ENCODE measurements around the gene SAMD4A. TPM values are rescaled to one million over a fixed set of nuclear protein-coding genes. Genes with fewer than 3 reads are reported as not detected.
A peak's percentile ranks its signal among the peaks of the same experiment; 100 is the strongest.

Gene SAMD4A
- total RNA-seq, 1 experiment from 2014 or later, result 77.2 TPM

GRCh38 chr14:54537651-54538050 is 29.3 kb upstream of the SAMD4A start:
- no peaks in the 10 kb centered on the region for H3K79me2 ChIP-seq (ENCODE audit: low read length)
- no peak overlapping the region for H3K4me2 ChIP-seq (ENCODE audit: low read depth, low read length, poor library complexity, severe bottlenecking)
- peaks cover 2% of the 10 kb centered on the region for H3K4me1 ChIP-seq (ENCODE audit: low read length)
- peaks cover 12% of the 10 kb centered on the region for H3K36me3 ChIP-seq (ENCODE audit: insufficient read depth, low read length)
- no peaks in the 10 kb centered on the region for H3K9me2 ChIP-seq (replicated peaks; ENCODE audit: insufficient read depth, low read length)
- no peaks in the 10 kb centered on the region for H3K27me3 ChIP-seq (ENCODE audit: low read length)
- no peak for DNase-seq
- H3K4me3 ChIP-seq (ENCODE audit: low read length), result no peak overlapping the region
- no peaks in the 10 kb centered on the region for H3K9me3 ChIP-seq (ENCODE audit: low read length)
- H3K27ac ChIP-seq (ENCODE audit: low read length), result no peak overlapping the region
- H4K20me1 ChIP-seq (ENCODE audit: insufficient read depth, low read depth, low read length), result no peaks in the 10 kb centered on the region
- H3K9ac ChIP-seq (ENCODE audit: low read length), result no peak overlapping the region
- H2AFZ ChIP-seq (ENCODE audit: low read length), result no peak overlapping the region

- Histone ChIP-seq H3K9ac (ENCODE audit: low read length) (no peak overlapping the region), H2AFZ (ENCODE audit: low read length) (no peak overlapping the region), H3K9me3 (ENCODE audit: low read length) (no peaks in the 10 kb centered on the region), H3K27ac (ENCODE audit: low read length) (no peak overlapping the region), H3K9me2 (replicated peaks; ENCODE audit: insufficient read depth, low read length) (no peaks in the 10 kb centered on the region), H3K27me3 (ENCODE audit: low read length) (no peaks in the 10 kb centered on the region), H3K36me3 (ENCODE audit: insufficient read depth, low read length) (peaks cover 12% of the 10 kb centered on the region), H3K79me2 (ENCODE audit: low read length) (no peaks in the 10 kb centered on the region), H3K4me3 (ENCODE audit: low read length) (no peak overlapping the region), H4K20me1 (ENCODE audit: insufficient read depth, low read depth, low read length) (no peaks in the 10 kb centered on the region), H3K4me1 (ENCODE audit: low read length) (no peaks in the 10 kb centered on the region), H3K4me2 (ENCODE audit: low read depth, low read length, poor library complexity, severe bottlenecking) (no peak overlapping the region)
- DNase-seq, result no peak
These were observed 28.9 kb upstream of the SAMD4A start for GRCh38 chr14:54538055-54538454.

- Histone ChIP-seq H3K36me3 (ENCODE audit: insufficient read depth, low read length) (no peaks in the 10 kb centered on the region), H3K27me3 (ENCODE audit: low read length) (no peaks in the 10 kb centered on the region), H4K20me1 (ENCODE audit: insufficient read depth, low read depth, low read length) (no peaks in the 10 kb centered on the region), H3K9me2 (replicated peaks; ENCODE audit: insufficient read depth, low read length) (no peaks in the 10 kb centered on the region), H3K4me1 (ENCODE audit: low read length) (no peaks in the 10 kb centered on the region), H3K79me2 (ENCODE audit: low read length) (no peaks in the 10 kb centered on the region), H3K27ac (ENCODE audit: low read length) (no peak overlapping the region), H3K4me3 (ENCODE audit: low read length) (no peak overlapping the region), H3K9ac (ENCODE audit: low read length) (no peak overlapping the region), H3K9me3 (ENCODE audit: low read length) (no peaks in the 10 kb centered on the region), H3K4me2 (ENCODE audit: low read depth, low read length, poor library complexity, severe bottlenecking) (no peak overlapping the region), H2AFZ (ENCODE audit: low read length) (no peak overlapping the region)
- DNase-seq, result no peak
These were observed 19.3 kb upstream of the SAMD4A start for GRCh38 chr14:54547583-54547982.

GRCh38 chr14:54548491-54548890 is 18.4 kb upstream of the SAMD4A start:
- DNase-seq, result no peak
- H3K4me2 ChIP-seq (ENCODE audit: low read depth, low read length, poor library complexity, severe bottlenecking), result no peak overlapping the region
- no peak overlapping the region for H3K4me3 ChIP-seq (ENCODE audit: low read length)

GRCh38 chr14:54549862-54550261 is 17.1 kb upstream of the SAMD4A start:
- peak; percentile 70 for DNase-seq
- Histone ChIP-seq H3K79me2 (ENCODE audit: low read length) (no peaks in the 10 kb centered on the region), H3K27me3 (ENCODE audit: low read length) (no peaks in the 10 kb centered on the region)

More at GRCh38 chr14:54548491-54548890, 18.4 kb upstream of the SAMD4A start:
- H3K9me3 ChIP-seq (ENCODE audit: low read length), result no peaks in the 10 kb centered on the region
- H3K79me2 ChIP-seq (ENCODE audit: low read length), result no peaks in the 10 kb centered on the region
- no peaks in the 10 kb centered on the region for H3K9me2 ChIP-seq (replicated peaks; ENCODE audit: insufficient read depth, low read length)
- H2AFZ ChIP-seq (ENCODE audit: low read length), result no peak overlapping the region
- H3K27me3 ChIP-seq (ENCODE audit: low read length), result no peaks in the 10 kb centered on the region
- H3K27ac ChIP-seq (ENCODE audit: low read length), result no peak overlapping the region
- no peak overlapping the region for H3K9ac ChIP-seq (ENCODE audit: low read length)
- no peaks in the 10 kb centered on the region for H4K20me1 ChIP-seq (ENCODE audit: insufficient read depth, low read depth, low read length)
- no peaks in the 10 kb centered on the region for H3K36me3 ChIP-seq (ENCODE audit: insufficient read depth, low read length)
- H3K4me1 ChIP-seq (ENCODE audit: low read length), result no peaks in the 10 kb centered on the region

GRCh38 chr14:54550514-54550913 is 16.4 kb upstream of the SAMD4A start:
- Histone ChIP-seq H4K20me1 (ENCODE audit: insufficient read depth, low read depth, low read length) (no peaks in the 10 kb centered on the region), H3K9ac (ENCODE audit: low read length) (no peak overlapping the region), H3K4me2 (ENCODE audit: low read depth, low read length, poor library complexity, severe bottlenecking) (no peak overlapping the region), H3K27ac (ENCODE audit: low read length) (no peak overlapping the region), H3K9me2 (replicated peaks; ENCODE audit: insufficient read depth, low read length) (no peaks in the 10 kb centered on the region), H3K4me1 (ENCODE audit: low read length) (no peaks in the 10 kb centered on the region), H3K9me3 (ENCODE audit: low read length) (no peaks in the 10 kb centered on the region), H3K4me3 (ENCODE audit: low read length) (no peak overlapping the region), H3K36me3 (ENCODE audit: insufficient read depth, low read length) (no peaks in the 10 kb centered on the region), H2AFZ (ENCODE audit: low read length) (no peak overlapping the region), H3K27me3 (ENCODE audit: low read length) (no peaks in the 10 kb centered on the region), H3K79me2 (ENCODE audit: low read length) (no peaks in the 10 kb centered on the region)
- no peak for DNase-seq

More at GRCh38 chr14:54549862-54550261, 17.1 kb upstream of the SAMD4A start:
- Histone ChIP-seq H2AFZ (ENCODE audit: low read length) (no peak overlapping the region), H3K4me2 (ENCODE audit: low read depth, low read length, poor library complexity, severe bottlenecking) (no peak overlapping the region), H3K4me1 (ENCODE audit: low read length) (no peaks in the 10 kb centered on the region), H3K4me3 (ENCODE audit: low read length) (no peak overlapping the region), H3K9ac (ENCODE audit: low read length) (no peak overlapping the region), H3K27ac (ENCODE audit: low read length) (no peak overlapping the region), H3K36me3 (ENCODE audit: insufficient read depth, low read length) (no peaks in the 10 kb centered on the region), H3K9me2 (replicated peaks; ENCODE audit: insufficient read depth, low read length) (no peaks in the 10 kb centered on the region), H4K20me1 (ENCODE audit: insufficient read depth, low read depth, low read length) (no peaks in the 10 kb centered on the region), H3K9me3 (ENCODE audit: low read length) (no peaks in the 10 kb centered on the region)

- Histone ChIP-seq H3K27ac (ENCODE audit: low read length) (no peak overlapping the region), H3K4me3 (ENCODE audit: low read length) (no peak overlapping the region), H3K4me2 (ENCODE audit: low read depth, low read length, poor library complexity, severe bottlenecking) (no peak overlapping the region), H3K9me2 (replicated peaks; ENCODE audit: insufficient read depth, low read length) (no peaks in the 10 kb centered on the region), H3K4me1 (ENCODE audit: low read length) (no peaks in the 10 kb centered on the region), H4K20me1 (ENCODE audit: insufficient read depth, low read depth, low read length) (no peaks in the 10 kb centered on the region), H2AFZ (ENCODE audit: low read length) (no peak overlapping the region), H3K9me3 (ENCODE audit: low read length) (no peaks in the 10 kb centered on the region), H3K79me2 (ENCODE audit: low read length) (no peaks in the 10 kb centered on the region), H3K36me3 (ENCODE audit: insufficient read depth, low read length) (no peaks in the 10 kb centered on the region), H3K27me3 (ENCODE audit: low read length) (no peaks in the 10 kb centered on the region), H3K9ac (ENCODE audit: low read length) (no peak overlapping the region)
- no peak for DNase-seq
These were observed 12.5 kb upstream of the SAMD4A start for GRCh38 chr14:54554401-54554800.

GRCh38 chr14:54555651-54556050 is 11.3 kb upstream of the SAMD4A start:
- H3K9me3 ChIP-seq (ENCODE audit: low read length), result no peaks in the 10 kb centered on the region
- no peak overlapping the region for H3K4me3 ChIP-seq (ENCODE audit: low read length)
- H3K4me1 ChIP-seq (ENCODE audit: low read length), result no peaks in the 10 kb centered on the region
- no peak for DNase-seq
- no peak overlapping the region for H3K27ac ChIP-seq (ENCODE audit: low read length)
- no peak overlapping the region for H3K4me2 ChIP-seq (ENCODE audit: low read depth, low read length, poor library complexity, severe bottlenecking)
- H4K20me1 ChIP-seq (ENCODE audit: insufficient read depth, low read depth, low read length), result no peaks in the 10 kb centered on the region
- H3K36me3 ChIP-seq (ENCODE audit: insufficient read depth, low read length), result no peaks in the 10 kb centered on the region
- H3K9me2 ChIP-seq (replicated peaks; ENCODE audit: insufficient read depth, low read length), result no peaks in the 10 kb centered on the region
- H3K79me2 ChIP-seq (ENCODE audit: low read length), result no peaks in the 10 kb centered on the region
- H3K27me3 ChIP-seq (ENCODE audit: low read length), result no peaks in the 10 kb centered on the region
- no peak overlapping the region for H3K9ac ChIP-seq (ENCODE audit: low read length)
- H2AFZ ChIP-seq (ENCODE audit: low read length), result no peak overlapping the region

- Histone ChIP-seq H3K4me2 (ENCODE audit: low read depth, low read length, poor library complexity, severe bottlenecking) (no peak overlapping the region), H3K9ac (ENCODE audit: low read length) (no peak overlapping the region), H3K27me3 (ENCODE audit: low read length) (no peaks in the 10 kb centered on the region), H3K79me2 (ENCODE audit: low read length) (no peaks in the 10 kb centered on the region), H3K9me2 (replicated peaks; ENCODE audit: insufficient read depth, low read length) (no peaks in the 10 kb centered on the region), H3K9me3 (ENCODE audit: low read length) (no peaks in the 10 kb centered on the region), H3K4me3 (ENCODE audit: low read length) (no peak overlapping the region), H3K4me1 (ENCODE audit: low read length) (no peaks in the 10 kb centered on the region), H3K27ac (ENCODE audit: low read length) (no peak overlapping the region), H4K20me1 (ENCODE audit: insufficient read depth, low read depth, low read length) (no peaks in the 10 kb centered on the region), H2AFZ (ENCODE audit: low read length) (no peak overlapping the region), H3K36me3 (ENCODE audit: insufficient read depth, low read length) (no peaks in the 10 kb centered on the region)
- DNase-seq, result no peak
These were observed 10.4 kb upstream of the SAMD4A start for GRCh38 chr14:54556535-54556934.

All from Karpas-422 (cell line).